Measurements from ENCODE around the gene LY6G6D. TPM values are rescaled to one million over a fixed set of nuclear protein-coding genes. Genes with fewer than 3 reads are reported as not detected.
A peak's percentile ranks its signal among the peaks of the same experiment; 100 is the strongest.

The LY6G6D gene
- total and polyA plus RNA-seq, 2 of the 13 experiments (the other 11 are each of a cell fraction or from before 2014, with no cell fraction given) = not detected

DNA sequence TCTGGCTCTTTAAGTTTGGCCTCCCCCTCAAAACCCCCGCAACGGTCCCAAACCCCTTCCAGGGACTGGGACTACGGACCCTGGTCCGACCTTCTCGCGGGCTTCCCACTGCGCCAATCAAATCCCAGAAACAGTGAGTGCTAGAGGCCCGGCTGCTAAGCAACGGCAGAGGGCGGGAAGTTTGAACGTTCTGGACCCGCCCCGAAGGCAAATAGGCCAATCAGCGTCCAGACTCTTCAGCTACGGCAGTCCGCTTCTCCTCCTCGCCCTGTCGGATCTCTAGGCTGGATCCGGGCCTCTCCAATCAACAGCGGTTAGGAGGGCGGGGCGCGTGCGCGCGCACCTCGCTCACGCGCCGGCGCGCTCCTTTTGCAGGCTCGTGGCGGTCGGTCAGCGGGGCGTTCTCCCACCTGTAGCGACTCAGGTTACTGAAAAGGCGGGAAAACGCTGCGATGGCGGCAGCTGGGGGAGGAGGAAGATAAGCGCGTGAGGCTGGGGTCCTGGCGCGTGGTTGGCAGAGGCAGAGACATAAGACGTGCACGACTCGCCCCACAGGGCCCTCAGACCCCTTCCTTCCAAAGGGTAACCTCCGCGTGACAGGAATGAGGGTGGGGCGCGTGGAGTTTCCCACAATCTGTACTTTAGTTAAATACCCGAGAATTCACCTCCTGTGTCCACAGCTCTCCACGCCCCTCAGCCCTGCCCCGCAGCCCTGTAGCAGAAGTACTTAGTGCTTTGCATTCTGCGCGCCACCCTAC, 24.7 kb downstream of the LY6G6D start, which contains the start of gene MSH5 (continued):
- TF ChIP-seq, protein P1, sequence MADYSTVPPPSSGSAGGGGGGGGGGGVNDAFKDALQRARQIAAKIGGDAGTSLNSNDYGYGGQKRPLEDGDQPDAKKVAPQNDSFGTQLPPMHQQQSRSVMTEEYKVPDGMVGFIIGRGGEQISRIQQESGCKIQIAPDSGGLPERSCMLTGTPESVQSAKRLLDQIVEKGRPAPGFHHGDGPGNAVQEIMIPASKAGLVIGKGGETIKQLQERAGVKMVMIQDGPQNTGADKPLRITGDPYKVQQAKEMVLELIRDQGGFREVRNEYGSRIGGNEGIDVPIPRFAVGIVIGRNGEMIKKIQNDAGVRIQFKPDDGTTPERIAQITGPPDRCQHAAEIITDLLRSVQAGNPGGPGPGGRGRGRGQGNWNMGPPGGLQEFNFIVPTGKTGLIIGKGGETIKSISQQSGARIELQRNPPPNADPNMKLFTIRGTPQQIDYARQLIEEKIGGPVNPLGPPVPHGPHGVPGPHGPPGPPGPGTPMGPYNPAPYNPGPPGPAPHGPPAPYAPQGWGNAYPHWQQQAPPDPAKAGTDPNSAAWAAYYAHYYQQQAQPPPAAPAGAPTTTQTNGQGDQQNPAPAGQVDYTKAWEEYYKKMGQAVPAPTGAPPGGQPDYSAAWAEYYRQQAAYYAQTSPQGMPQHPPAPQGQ (CRISPR knock-in tag; IDR thresholded peaks at IDR 0.05; ENCODE audit: borderline replicate concordance) = no peak
- TF ChIP-seq, protein P2, sequence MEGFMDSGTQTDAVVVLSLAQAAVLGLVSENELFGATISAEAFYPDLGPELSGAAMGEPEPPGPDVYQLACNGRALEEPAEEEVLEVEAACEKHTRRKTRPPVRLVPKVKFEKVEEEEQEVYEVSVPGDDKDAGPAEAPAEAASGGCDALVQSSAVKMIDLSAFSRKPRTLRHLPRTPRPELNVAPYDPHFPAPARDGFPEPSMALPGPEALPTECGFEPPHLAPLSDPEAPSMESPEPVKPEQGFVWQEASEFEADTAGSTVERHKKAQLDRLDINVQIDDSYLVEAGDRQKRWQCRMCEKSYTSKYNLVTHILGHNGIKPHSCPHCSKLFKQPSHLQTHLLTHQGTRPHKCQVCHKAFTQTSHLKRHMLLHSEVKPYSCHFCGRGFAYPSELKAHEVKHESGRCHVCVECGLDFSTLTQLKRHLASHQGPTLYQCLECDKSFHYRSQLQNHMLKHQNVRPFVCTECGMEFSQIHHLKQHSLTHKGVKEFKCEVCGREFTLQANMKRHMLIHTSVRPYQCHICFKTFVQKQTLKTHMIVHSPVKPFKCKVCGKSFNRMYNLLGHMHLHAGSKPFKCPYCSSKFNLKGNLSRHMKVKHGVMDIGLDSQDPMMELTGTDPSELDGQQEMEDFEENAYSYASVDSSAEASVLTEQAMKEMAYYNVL (CRISPR knock-in tag; IDR thresholded peaks at IDR 0.05; ENCODE audit: borderline replicate concordance) = peak; percentile 82
- peak; percentile 99 for TF ChIP-seq ZIK1 (CRISPR knock-in tag; IDR thresholded peaks at IDR 0.05; ENCODE audit: borderline replicate concordance, low read depth)
- peak; percentile 93 for TF ChIP-seq ZNF232 (CRISPR knock-in tag; IDR thresholded peaks at IDR 0.05; ENCODE audit: borderline replicate concordance)
- 0 out of 2 replicates have a peak, but pooled peaks have one; percentile 57 for TF ChIP-seq ZBTB20 (CRISPR knock-in tag; IDR thresholded peaks at IDR 0.05; ENCODE audit: borderline replicate concordance, low read depth)
- peak; percentile 73 for TF ChIP-seq ZFX (CRISPR knock-in tag; IDR thresholded peaks at IDR 0.05; ENCODE audit: low read depth)
- no peak for TF ChIP-seq BRCA1 (CRISPR knock-in tag; IDR thresholded peaks at IDR 0.05)
- peak; percentile 90; the same call in 1 of the 2 replicates for TF ChIP-seq ZNF484 (CRISPR knock-in tag; IDR thresholded peaks at IDR 0.05; ENCODE audit: borderline replicate concordance, low read depth)
- TF ChIP-seq SRSF1 (optimal IDR thresholded peaks at IDR 0.05; ENCODE audit: low read depth, low read length) = no peak
- no peak for TF ChIP-seq IKZF1 (IDR thresholded peaks at IDR 0.05)
- TF ChIP-seq THAP11 (CRISPR knock-in tag; IDR thresholded peaks at IDR 0.05) = peak; percentile 76
- TF ChIP-seq, protein P3, sequence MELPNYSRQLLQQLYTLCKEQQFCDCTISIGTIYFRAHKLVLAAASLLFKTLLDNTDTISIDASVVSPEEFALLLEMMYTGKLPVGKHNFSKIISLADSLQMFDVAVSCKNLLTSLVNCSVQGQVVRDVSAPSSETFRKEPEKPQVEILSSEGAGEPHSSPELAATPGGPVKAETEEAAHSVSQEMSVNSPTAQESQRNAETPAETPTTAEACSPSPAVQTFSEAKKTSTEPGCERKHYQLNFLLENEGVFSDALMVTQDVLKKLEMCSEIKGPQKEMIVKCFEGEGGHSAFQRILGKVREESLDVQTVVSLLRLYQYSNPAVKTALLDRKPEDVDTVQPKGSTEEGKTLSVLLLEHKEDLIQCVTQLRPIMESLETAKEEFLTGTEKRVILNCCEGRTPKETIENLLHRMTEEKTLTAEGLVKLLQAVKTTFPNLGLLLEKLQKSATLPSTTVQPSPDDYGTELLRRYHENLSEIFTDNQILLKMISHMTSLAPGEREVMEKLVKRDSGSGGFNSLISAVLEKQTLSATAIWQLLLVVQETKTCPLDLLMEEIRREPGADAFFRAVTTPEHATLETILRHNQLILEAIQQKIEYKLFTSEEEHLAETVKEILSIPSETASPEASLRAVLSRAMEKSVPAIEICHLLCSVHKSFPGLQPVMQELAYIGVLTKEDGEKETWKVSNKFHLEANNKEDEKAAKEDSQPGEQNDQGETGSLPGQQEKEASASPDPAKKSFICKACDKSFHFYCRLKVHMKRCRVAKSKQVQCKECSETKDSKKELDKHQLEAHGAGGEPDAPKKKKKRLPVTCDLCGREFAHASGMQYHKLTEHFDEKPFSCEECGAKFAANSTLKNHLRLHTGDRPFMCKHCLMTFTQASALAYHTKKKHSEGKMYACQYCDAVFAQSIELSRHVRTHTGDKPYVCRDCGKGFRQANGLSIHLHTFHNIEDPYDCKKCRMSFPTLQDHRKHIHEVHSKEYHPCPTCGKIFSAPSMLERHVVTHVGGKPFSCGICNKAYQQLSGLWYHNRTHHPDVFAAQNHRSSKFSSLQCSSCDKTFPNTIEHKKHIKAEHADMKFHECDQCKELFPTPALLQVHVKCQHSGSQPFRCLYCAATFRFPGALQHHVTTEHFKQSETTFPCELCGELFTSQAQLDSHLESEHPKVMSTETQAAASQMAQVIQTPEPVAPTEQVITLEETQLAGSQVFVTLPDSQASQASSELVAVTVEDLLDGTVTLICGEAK (IDR thresholded peaks at IDR 0.05) = no peak
- TF ChIP-seq, protein P3 (CRISPR knock-in tag; IDR thresholded peaks at IDR 0.05) = peak; percentile 91; the same call in 1 of the 2 replicates
- TF ChIP-seq ZNF652 (CRISPR knock-in tag; IDR thresholded peaks at IDR 0.05; ENCODE audit: borderline replicate concordance, low read depth) = no peak
- peak; percentile 79 for TF ChIP-seq ESRRA (CRISPR knock-in tag; IDR thresholded peaks at IDR 0.05; ENCODE audit: low read depth)
- TF ChIP-seq BCL6 (CRISPR knock-in tag; IDR thresholded peaks at IDR 0.05) = peak; percentile 46; the same call in 1 of the 2 replicates

All from HepG2 (cell line).